Stimulated activated CD4-positive, alpha-beta T cell treated with anti-CD3 and anti-CD28 coated beads, Interleukin-12 subunit alpha, Interleukin-12 subunit beta, amount 100 ng/mL, for 4 hours (primary cell): ENCODE measurements around the gene CANX.

Experiments
- DNase-seq: peaks from one replicate; pipeline ENCODE4 v3.0.0-alpha.2; 2020

The CANX gene

GRCh38 chr5:179759581-179760551 is 61.1 kb downstream of the CANX start:
- peak; percentile 21 for DNase-seq

- no peak for DNase-seq
These were observed 63.5 kb downstream of the CANX start for GRCh38 chr5:179762079-179762780.

DNA sequence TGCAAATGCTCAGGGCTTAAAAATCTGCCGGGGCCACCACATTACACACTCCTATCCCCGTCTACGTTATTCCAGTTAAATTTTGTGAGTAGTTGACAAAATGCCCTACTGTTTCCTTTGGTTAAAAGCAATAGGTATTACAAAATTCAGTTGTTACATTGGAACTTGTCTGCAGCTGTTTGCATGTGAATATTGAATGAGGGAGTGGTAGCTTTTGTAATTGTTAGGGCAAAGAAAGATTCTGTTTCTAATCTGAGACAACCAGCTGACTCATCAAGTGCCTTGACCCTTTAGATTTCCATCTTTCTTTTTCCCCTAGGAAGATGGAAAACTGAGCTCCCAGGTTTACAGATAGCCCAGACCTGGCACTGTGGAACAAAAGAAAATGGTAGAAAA is 64.0 kb downstream of the CANX start:
- DNase-seq: no peak

DNA sequence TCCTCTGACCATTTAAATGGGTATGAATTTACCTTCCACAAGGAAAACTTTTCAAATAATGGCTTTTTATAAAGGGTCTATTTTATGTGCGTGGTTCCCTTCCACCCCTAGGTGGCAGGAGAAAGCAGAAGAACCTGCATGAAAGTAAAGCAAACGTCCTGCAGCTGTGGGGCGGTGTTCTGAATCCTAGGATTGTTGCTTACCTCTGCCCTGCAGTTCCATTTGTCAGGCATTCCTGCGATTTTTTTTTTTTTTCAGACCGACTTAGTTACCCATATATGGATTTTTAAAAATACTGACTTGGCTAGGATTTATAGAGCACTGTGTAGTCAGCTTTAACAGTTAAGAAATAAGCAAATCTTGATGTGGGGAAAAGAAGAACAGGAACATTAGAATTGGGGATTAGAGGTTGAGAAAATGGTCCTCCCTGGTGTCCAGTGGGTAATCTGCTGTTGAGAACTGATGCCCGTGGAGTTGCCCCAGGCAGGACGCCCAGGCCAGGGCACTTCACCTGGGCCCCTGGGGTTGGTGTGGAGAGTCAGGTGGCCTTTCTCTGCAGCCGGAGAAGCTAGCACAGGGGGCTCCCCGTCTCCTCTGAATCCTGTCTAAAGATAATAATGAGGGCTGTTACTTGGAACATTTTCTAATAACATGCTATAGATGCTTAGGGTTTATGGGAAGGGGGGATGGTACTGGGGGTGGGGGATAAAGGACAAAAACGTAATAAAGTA is 64.6 kb downstream of the CANX start:
- peak; percentile 21 for DNase-seq

- DNase-seq: no peak
These were observed 65.3 kb downstream of the CANX start for GRCh38 chr5:179764056-179764455.

DNA sequence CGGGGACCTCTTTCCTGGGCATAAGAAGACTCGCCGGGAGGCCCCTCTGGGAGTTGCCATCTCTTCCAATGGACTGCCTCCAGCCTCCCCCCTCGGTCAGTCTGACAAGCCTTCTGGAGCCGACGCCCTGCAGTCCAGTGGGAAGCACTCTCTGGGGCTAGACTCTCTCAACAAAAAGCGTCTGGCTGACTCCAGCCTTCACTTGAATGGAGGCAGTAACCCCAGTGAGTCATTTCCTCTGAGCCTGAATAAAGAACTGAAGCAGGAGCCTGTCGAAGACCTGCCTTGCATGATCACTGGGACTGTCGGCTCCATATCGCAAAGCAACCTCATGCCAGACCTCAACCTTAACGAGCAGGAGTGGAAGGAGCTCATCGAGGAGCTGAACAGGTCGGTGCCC is 66.6 kb downstream of the CANX start:
- DNase-seq: no peak

DNA sequence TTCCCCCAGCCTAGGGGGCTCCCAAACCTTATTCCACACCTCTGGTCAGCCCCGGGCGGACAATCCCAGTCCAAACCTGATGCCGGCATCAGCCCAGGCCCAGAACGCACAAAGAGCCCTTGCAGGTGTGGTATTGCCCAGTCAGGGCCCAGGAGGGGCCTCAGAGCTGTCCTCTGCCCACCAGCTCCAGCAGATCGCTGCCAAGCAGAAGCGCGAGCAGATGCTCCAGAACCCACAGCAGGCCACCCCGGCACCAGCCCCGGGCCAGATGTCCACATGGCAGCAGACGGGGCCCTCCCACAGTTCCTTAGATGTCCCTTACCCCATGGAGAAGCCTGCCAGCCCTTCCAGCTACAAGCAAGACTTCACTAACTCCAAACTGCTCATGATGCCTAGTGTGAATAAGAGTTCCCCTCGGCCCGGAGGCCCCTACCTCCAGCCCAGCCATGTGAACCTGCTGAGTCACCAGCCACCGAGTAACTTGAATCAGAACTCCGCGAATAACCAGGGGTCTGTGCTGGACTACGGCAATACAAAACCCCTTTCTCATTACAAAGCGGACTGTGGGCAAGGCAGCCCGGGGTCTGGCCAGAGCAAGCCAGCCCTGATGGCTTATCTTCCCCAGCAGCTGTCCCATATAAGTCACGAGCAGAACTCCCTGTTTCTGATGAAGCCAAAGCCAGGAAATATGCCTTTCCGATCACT is 67.4 kb downstream of the CANX start:
- DNase-seq: no peak

GRCh38 chr5:179766726-179767455 is 68.1 kb downstream of the CANX start:
- no peak for DNase-seq

- no peak for DNase-seq
These were observed 68.8 kb downstream of the CANX start for GRCh38 chr5:179767496-179768100.

- no peak for DNase-seq
These were observed 69.7 kb downstream of the CANX start for GRCh38 chr5:179768326-179769085.

DNA sequence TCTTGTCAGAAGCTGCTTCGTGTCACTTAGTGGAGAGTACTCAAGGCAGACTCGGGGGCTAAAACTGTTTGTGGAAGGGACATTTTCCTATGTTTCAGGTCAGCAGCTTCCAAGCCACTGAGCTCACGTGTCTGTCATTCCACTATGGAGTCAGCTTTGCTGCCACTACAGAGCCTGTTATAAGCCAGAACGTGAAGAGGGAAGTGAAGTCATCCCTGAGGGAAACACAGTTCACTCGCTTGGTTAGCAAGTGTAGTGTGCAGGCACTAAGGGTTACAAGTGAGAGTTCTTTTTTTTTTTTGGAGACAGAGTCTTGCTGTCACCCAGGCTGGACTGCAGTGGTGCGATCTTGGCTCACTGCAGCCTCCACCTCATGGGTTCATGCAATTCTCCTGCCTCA is 70.5 kb downstream of the CANX start:
- DNase-seq: no peak

- no peak for DNase-seq
These were observed 71.0 kb downstream of the CANX start for GRCh38 chr5:179769796-179770195.

GRCh38 chr5:179771311-179771895 is 72.6 kb downstream of the CANX start:
- DNase-seq: no peak

- no peak for DNase-seq
These were observed 73.6 kb downstream of the CANX start for GRCh38 chr5:179772351-179772750.

DNA sequence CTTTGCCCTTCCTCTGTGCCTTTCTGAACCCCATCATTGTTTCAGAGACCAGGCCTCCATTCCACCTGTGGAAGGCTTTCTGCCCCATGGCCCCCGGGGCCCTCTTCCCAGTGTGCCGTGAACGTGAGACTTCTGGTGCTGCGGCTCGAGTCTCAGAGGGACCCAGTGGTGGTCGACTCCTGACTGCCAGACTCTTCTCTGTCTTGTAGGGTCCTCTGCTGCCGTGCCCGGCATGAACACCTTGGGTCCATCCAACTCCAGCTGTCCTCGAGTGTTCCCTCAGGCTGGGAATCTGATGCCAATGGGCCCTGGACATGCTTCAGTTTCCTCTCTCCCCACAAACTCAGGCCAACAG is 74.9 kb downstream of the CANX start:
- no peak for DNase-seq

- no peak for DNase-seq
These were observed 75.7 kb downstream of the CANX start for GRCh38 chr5:179774442-179774841.

DNA sequence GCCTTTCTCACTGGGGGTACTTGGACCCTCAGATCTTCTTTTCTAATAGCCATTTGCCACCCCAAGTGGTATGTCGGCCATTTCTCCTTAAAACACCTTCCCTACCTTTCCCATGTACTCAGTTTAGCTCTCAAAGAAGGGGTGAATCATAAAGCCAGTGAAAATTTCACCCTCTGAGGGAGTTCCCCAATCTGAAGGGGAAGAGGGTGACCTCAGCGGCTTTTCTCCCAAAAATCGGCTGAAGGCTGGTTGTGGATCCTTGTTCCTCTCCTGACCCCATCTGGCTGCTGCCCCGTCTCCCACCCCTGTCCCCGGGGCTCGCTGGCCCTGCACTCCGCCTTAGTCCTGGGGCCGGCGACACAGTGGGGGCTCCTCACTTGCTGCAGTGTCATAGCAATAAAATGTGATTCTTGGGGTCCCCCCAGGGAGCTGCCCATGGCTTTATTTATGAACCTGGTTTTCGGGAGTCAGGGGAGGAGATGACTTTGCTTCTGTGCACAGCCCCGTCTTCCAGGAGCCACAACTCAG is 77.7 kb downstream of the CANX start:
- no peak for DNase-seq

DNA sequence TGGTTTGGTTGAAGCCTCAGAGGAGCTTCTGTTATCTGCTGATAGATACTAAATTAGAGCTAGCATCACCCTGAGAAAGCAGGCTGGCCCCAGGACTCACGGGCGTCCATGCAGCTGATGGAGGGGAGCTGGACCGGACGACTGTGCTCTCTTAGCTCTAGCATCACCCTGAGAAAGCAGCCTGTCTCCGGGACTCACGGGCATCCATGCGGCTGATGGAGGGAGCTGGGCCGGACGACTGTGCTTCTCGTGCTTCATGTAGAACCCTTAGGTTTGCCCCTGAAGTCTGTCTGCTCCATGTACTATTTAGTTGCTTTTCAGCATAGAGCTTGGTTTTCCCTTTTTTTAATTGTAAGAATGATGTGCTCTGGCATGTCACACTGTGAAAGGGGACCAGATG is 78.7 kb downstream of the CANX start:
- no peak for DNase-seq

DNA sequence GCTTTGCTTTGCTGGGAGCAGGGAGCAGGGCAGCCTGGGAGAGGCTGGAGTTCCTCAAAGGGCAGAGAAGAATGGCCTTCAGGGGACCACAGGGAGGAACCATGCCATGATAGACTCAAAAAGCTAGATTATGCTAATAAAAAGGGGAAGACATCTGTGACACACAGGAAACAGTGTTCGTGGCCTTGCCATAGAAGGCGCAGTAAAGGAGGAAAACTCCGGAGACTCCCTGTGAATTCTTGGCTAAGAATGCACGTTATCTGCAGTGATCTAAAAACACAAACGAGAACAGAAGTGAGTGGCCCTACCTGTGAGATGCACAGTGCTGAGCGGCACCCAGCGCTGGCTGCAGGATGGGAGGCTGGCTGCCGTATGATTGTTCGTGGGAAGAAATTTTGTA is 79.1 kb downstream of the CANX start:
- DNase-seq: no peak

GRCh38 chr5:179778591-179778990 is 79.8 kb downstream of the CANX start:
- no peak for DNase-seq
